Measurements from ENCODE around the gene PLSCR4. TPM values are rescaled to one million over a fixed set of nuclear protein-coding genes. Genes with fewer than 3 reads are reported as not detected.

Gene PLSCR4
- total and polyA plus RNA-seq, 2 of the 8 experiments (the other 6 are each of a cell fraction or from before 2014, with no cell fraction given) = 1.8 to 2.9 TPM

DNA sequence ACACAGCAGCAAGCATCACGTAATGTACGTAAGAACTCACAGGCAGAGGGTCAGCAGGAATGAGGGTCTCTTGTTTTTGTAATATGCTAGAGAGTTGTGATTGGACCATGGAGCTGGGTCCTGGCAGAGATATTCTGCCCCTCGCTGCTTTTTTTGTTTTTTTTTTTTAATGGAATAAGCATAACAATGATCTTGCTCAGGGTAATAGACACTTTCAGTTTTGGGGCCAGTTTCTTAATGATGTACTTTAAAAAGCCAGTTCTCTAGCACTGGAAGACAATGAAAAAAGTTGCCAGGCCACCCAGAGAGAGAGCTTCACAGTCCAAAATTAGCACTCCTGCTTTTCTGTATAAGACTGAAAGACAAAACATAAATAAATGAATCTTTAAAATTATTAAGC lies 29.0 kb upstream of the PLSCR4 start:
- TF ChIP-seq HDAC6 (IDR thresholded peaks at IDR 0.05; ENCODE audit: low read depth, low read length) = no peak
- TF ChIP-seq GABPA (IDR thresholded peaks at IDR 0.05; ENCODE audit: borderline replicate concordance, insufficient read depth, low read length) = no peak
- TF ChIP-seq CTBP2 (IDR thresholded peaks at IDR 0.05; ENCODE audit: borderline replicate concordance, insufficient read depth, insufficient read length, low read length) = no peak
- TF ChIP-seq KDM1A (IDR thresholded peaks at IDR 0.05; ENCODE audit: borderline replicate concordance, low read length) = no peak
- no peak for TF ChIP-seq SAP30 (IDR thresholded peaks at IDR 0.05; ENCODE audit: insufficient read depth, insufficient replicate concordance, low read length)
- TF ChIP-seq TBP (IDR thresholded peaks at IDR 0.05; ENCODE audit: low read depth, low read length) = no peak
- TF ChIP-seq SP1 (IDR thresholded peaks at IDR 0.05; ENCODE audit: low read depth, low read length) = no peak
- no peak for TF ChIP-seq BRCA1 (IDR thresholded peaks at IDR 0.05; ENCODE audit: low read depth, low read length)
- no peak overlapping the region; the same call in 1 of the 2 replicates for H2AFZ ChIP-seq (ENCODE audit: low read length)

More for the DNA sequence above, 29.0 kb upstream of the PLSCR4 start:
- 68% methylated on average over 3 of the region's 3 CpGs; no CpG with 5 or more reads in 1 of the 2 experiments for WGBS, 2 experiments (ENCODE audit: extremely low coverage in 1 of 2, insufficient coverage in 1 of 2, insufficient read length in 1 of 2, insufficient replicate concordance in 2 of 2, low coverage in 1 of 2, low lambda C conversion rate in 2 of 2, missing lambda C conversion rate in 1 of 2)
- Histone ChIP-seq H2BK5ac (ENCODE audit: low read depth, low read length) (no peak overlapping the region), H3K9me3 (ENCODE audit: insufficient read depth in 2 of 2, low read depth in 1 of 2, low read length in 1 of 2) (no peaks in the 10 kb centered on the region), H2AK5ac (ENCODE audit: low read depth, low read length) (no peak overlapping the region), H4K91ac (replicated peaks; ENCODE audit: insufficient read length, low read length) (no peak overlapping the region), H3K18ac (ENCODE audit: extremely low read depth, low read length) (no peak overlapping the region), H2BK12ac (ENCODE audit: low read depth, low read length) (no peak overlapping the region), H3K56ac (replicated peaks; ENCODE audit: insufficient read length, low read depth, low read length) (no peak overlapping the region), H3K4me1 (replicated peaks in 1 of 4; ENCODE audit: control insufficient read depth in 3 of 4, insufficient read depth in 4 of 4, low read length in 3 of 4) (no peaks in the 10 kb centered on the region), H3K27me3 (replicated peaks in 1 of 4; ENCODE audit: control insufficient read depth in 3 of 4, extremely low read depth in 1 of 4, insufficient read depth in 3 of 4, low read length in 3 of 4) (no peaks in the 10 kb centered on the region; a peak in 1 of 7 replicates), H3K23me2 (ENCODE audit: low read depth, low read length) (no peaks in the 10 kb centered on the region; the same call in 1 of the 2 replicates), H3K4me3 (ENCODE audit: extremely low read depth in 1 of 4, insufficient read depth in 2 of 4, low read depth in 3 of 4, low read length in 4 of 4) (no peak overlapping the region), H3K9ac (replicated peaks in 1 of 4; ENCODE audit: extremely low read depth in 1 of 4, low read depth in 3 of 4, low read length in 3 of 4) (no peak overlapping the region), H4K20me1 (replicated peaks in 1 of 2; ENCODE audit: control insufficient read depth in 1 of 2, insufficient read depth in 2 of 2, low read length in 2 of 2) (no peaks in the 10 kb centered on the region), H2BK20ac (ENCODE audit: low read length) (no peak overlapping the region), H2BK120ac (replicated peaks; ENCODE audit: low read depth, low read length) (no peak overlapping the region), H3K79me1 (ENCODE audit: low read depth, low read length) (no peaks in the 10 kb centered on the region), H3K36me3 (ENCODE audit: control insufficient read depth in 2 of 4, insufficient read depth in 4 of 4, low read length in 3 of 4) (no peaks in the 10 kb centered on the region), H3K23ac (ENCODE audit: insufficient read length) (no peak overlapping the region), H4K8ac (ENCODE audit: extremely low read depth, insufficient read depth, low read length) (no peak overlapping the region), H4K5ac (ENCODE audit: insufficient read length, low read depth, low read length) (no peak overlapping the region), H3K14ac (ENCODE audit: insufficient read length) (no peak overlapping the region), H3K4me2 (ENCODE audit: insufficient read depth in 1 of 2, low read depth in 2 of 2, low read length in 2 of 2) (no peak overlapping the region), H3K4ac (replicated peaks; ENCODE audit: insufficient read length, low read depth, low read length) (no peak overlapping the region), H2BK15ac (ENCODE audit: low read length) (no peak overlapping the region), H3K79me2 (ENCODE audit: control insufficient read depth in 1 of 2, insufficient read depth in 2 of 2, low read length in 2 of 2) (no peaks in the 10 kb centered on the region), H3K27ac (ENCODE audit: low read depth, low read length) (no peak overlapping the region)
- FAIRE-seq = no peak
- POLR2A ChIA-PET (ENCODE audit: partially characterized antibody) = no interaction called here
- no peak for DNase-seq (ENCODE audit: low read depth in 1 of 2, low spot score in 2 of 2)
- CTCF ChIA-PET (ENCODE audit: partially characterized antibody) = no interaction called here
